GM19035 (cell line): ENCODE results near the gene TH.

ENCODE experiments used
- ATAC-seq: cut with Tn5 transposase; IDR thresholded peaks from one replicate; pipeline ENCODE4 v1.9.1; 2021; ENCODE audit not compliant: unreplicated experiment

Gene TH

DNA sequence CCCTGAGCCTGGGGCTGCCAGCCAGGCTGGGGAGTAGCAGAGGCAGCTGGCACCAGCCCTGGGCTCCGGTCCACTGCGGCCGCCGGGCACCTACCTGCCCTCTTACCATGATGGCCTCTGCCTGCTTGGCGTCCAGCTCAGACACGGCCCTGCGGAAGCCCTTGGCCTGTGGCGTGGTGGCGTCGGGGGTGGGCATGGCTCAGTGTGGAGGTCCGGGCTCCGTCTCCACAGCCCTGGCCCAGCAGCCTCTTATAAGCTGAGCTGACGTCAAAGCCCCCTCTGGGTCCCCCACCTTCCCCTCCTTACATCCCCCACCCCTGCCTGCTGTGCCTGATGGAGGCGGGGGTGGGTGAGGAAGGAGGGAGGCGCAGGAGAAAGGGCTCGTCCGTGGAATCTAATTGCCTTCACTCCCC, at the start of gene TH:
TSS of gene TH (minus strand) at position 225 of the 413 bp plus-strand sequence. CDS start at position 196, 29 bp downstream.
- ATAC-seq: no peak

DNA sequence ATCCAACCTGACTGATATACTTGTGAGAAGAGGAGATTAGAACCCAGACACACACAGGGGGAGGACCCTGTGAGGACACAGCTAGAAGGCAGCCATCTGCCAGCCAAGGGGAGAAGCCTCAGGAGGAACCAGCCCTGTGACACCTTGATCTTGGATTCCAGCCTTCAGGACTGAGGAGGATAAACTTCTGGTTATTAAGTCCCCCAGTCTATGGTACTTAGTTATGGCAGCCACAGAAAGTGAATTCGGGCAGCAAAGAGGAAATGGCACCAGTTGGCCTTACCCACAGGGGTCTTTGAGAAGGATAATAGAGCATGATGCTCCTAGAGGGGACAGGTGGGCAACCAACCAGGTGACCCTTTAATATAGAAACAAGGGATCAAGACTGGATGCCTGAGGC, 49.4 kb upstream of the TH start:
- no peak for ATAC-seq

DNA sequence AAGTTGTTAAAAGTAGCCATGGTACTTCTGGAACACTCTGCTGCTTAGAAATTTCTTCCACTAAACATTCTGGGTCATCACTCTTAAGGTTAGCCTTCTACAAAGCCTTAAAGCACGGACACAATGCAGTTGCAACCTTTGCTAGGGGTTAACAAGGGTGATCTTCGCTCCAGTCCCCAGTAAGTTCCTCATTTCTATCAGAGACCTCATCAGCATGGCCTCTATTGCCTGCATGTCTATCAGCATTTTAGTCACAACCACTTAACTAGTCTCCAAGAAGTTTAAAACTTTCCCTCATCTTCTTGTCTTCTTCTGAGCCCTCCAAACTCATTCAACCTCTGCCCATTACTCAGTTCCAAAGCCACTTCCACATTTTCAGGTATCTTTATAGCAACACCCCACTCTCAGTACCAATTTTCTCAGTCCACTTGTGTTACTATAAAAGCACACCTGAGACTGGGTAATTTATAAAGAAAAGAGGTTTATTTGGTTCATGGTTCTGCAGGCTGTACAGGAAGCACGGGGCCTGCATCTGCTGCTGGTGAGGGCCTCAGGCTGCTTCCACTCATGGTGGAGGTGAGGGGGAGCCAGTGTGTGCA, 48.7 kb upstream of the TH start:
- no peak for ATAC-seq

DNA sequence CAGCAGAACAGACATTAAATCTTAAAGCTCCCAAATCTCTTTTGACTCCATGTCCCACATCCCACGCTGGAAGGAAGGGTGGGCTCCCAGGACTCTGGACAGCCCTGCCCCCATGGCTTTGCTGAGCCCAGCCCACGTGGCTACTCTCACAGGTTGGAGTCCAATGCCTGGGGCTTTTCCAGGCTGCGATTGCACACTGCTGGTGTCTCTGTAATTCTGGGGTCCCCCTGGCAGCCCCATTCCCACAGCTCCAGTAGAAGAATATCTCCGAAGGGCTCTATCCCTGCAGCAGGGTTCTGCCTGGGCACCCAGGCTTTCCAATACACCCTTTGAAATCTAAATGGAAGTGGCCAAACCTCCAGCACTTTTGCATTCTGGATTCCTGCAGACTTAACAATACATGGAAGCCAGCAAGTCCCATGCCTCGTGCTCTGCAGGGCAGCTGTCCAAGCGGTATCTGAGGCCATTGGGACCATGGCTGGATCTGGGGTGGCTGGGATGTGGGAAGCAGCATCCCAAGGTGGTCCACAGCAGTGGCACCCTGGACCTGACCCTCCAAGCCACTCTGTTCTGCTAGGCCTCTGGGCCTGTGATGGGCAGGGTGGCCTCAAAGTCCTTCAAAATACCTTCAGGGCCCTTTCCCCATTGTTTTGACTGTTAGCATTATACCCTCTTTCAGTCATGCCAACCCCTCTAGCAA, 47.9 kb upstream of the TH start:
- no peak for ATAC-seq

DNA sequence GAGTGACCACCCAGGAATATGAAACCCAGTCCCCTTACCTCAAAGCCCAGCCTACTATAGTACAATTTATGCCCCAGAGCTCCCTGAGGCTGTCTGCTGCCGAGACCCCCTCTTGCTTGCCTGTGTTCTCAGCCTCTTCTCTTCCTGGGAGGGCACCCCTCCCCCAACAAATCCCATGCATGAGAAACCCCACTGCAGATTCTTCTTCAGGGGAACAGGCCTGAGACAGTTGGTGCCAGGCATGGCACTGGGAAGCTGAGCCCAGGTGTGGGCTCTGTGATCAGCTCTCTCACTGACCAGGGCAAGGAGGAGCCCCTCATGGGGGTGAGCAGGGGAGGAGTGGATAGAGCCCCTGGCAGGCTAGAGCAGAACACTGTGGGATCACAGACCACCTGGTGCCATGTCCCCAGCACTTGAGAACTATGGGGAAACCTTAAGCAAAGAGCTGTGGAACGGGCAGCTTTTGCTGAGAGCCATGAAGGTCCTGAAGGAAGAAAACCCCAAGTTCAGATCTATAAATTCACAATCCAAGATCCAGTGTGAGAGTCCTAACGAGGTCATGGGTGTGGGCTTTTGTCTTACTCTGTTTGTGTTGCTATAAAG, 46.5 kb upstream of the TH start:
- ATAC-seq: no peak

DNA sequence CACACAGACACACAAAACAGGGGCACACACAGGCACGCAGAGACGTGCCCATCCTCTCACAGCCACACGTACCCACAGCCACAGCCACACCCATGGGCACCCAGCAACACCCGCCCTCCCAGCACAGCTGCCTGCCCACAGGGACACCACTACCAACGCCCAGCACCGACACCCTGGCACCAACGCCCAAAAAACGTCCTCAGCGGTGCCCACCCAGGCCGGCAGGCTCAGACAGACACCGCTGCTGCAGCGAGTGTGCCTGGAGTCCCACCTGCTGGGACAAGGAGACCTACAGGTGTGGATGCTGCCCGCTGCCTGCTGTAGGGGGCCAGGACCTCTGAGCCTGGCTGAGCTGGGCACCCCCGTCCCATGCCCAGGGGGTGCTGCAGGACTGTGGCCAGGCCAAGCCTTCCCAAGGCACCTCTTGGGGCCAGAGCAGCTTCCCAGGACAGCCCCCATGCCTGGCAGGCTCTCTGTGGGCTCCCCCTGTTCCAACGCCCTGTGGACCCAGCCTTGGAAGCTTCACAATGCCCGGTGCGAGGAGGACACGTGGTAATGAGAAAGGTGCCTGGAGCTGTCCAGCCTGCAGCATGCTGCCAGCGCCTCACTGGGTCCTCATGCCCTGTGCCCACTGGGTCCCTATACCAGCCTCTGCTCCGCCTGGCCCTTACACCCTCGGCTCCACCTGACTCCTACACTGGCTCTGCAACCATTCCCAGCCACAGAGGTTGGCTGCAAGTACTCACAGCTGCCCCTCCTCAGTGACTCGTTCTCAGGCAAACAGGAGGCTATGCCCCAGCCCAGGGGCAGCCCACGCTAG, 45.8 kb upstream of the TH start:
- ATAC-seq: no peak

DNA sequence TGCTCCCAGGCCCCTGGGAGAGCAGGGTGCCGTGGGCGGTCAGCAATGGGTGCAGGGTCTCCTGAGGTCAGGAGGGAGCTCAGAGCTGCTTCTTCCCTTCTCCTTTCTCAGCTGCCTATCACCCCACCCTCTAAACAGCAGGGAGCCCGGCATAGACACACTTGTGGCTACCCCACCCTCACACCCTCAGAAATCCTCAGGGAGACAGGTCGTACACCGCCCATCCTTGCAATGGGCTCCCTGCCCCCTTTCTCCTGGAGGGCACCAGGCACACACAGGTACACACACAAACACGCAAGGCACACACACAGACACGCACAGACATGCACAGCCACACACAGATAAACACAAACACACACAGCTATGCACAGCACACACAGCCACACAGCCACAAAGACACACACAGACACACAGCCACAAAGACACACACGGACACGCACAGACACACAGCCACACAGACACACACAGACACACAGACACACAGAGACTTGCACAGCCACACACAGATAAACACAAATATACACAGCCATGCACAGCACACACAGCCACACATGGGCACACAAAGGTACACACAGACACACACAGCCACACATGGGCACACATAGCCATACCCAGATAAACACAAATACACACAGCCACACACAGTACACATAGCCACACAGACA, 44.9 kb upstream of the TH start:
- no peak for ATAC-seq

DNA sequence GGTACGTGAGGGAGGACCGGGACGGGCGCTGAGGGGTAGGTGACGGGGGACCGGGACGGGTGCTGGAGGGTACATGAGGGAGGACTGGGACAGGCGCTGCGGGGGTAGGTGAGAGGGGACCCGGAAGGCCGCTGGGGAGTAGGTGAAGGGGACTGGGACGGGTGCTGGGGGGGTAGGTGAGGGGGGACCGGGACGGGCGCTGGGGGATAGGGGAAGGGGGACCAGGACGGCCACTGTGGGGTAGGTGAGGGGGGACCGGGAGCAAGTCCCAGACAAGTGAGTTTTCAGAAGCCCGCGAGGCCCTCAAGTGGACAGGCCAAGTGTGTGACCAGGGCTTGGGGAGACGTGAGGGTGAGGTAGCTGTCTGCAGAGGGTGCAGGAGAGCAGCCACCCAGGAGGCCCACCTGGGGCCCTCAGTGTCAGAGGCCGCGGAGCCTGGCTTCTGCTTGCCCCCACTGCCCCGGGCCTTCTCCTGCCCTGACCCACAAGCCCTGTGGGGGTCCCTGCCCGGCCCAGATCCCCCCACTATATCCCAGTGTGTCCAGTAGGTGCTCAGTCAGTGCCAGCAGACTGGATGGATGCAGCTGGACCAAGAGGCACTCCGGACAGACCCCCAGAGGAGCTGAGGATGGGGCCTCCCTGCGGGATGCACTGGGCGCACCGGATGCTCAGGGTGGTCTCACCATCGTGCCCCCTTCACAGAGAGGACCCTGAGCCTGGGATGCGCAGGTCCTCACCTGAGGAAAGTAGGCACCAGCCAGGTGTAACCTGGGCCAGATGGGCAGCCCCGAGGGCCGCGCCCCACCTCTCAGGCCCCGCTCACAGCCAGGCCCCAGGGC, 44.2 kb upstream of the TH start:
- no peak for ATAC-seq

DNA sequence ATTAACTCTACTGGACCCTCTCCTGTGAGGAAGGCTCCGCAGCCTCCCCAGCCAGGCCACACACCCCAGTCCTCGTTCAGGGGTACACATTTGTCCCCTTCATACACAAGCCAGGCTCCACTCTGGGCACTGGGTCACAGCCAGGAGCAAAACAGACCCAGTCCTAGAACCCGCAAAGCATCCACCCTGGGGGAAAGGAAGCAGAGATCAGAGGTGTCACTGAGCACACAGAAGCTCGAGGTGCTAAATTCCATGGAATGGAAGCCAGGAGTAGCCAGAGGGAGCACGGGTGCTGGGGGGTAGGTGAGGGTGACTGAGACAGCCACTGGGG, 43.6 kb upstream of the TH start:
- no peak for ATAC-seq

DNA sequence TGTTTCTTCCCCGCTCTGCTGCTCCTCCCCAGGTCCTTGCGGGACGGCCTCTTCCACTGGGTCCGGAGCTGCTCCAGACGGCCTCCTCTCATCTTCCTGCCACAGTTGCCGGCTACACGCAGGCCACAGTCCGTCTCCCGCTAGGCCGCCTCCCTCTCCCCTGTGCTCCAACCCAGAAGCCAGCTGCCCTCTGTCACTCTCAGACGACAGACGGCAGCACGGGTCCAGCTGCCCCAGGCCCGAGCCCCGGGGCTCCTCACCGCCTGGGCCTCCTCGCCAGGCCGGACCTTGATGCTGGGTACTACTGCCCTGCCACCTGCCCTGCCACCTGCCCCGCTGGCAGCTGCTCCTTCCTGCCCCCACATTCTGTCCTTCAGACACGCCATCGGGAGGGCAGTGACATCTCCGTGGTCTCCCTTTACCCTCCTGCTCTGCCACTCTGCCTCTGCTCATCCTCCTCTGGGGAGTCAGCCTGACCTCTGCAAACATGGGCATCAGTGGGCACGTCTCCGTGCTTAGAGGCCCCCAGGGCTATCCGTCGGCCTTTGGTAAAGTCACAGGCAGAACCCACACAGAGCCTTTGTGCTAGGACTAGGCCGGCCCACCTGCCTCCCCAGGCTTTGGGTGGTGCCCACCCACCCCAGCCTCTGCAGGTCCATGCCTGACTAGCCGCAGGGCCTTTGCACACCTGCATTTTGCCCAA, 43.1 kb upstream of the TH start:
- ATAC-seq: no peak

DNA sequence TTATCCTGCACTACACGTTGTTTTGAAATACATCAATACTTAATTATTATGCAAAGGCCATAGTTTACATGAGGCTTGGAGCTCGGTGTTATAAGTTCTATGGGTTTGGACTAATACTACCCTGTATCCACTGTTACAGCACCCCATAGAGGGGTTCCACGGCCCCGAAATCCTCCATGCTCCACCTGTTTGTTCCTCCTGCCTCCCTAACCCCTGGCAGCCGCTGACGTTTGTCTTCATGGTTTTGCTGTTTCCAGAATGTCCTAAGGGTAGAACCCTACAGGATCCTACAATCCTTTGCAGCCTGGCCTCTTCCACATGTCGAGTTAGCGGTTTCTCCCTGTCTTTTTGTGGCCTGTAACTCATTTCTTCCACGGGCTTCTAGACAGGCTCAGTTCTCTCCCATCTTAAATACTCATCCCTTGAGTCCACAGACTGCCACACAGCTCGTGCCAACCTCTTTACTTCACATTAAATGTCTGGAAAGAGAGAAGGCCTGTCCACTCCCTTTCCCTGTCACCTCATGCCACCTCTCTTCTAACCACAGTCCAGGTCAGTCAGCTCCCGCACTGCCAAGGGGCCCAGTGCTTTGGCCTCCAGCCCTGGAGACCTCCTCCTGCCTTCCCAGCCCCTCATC, 42.4 kb upstream of the TH start:
- no peak for ATAC-seq

DNA sequence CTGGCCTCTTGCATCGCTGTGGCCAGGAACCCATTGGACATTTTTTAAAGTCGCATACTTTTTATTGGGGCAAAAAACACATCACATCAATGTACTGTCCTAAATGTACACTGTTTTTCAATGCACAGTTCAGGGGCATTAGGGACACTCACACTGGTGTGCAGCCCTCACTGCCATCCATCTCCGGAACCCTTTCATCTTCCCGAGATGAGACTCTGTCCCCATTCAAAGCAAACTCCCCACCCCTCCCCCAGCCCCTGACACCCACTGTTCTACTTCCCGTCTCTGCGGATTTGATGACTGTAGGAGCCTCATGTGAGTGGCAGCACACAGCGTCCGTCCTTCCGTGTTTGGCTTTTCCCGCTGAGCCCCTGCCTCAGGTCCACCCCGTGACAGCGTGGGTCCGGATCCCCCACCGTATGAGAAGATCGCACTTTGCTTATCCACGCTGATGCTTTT, 41.8 kb upstream of the TH start:
- no peak for ATAC-seq

DNA sequence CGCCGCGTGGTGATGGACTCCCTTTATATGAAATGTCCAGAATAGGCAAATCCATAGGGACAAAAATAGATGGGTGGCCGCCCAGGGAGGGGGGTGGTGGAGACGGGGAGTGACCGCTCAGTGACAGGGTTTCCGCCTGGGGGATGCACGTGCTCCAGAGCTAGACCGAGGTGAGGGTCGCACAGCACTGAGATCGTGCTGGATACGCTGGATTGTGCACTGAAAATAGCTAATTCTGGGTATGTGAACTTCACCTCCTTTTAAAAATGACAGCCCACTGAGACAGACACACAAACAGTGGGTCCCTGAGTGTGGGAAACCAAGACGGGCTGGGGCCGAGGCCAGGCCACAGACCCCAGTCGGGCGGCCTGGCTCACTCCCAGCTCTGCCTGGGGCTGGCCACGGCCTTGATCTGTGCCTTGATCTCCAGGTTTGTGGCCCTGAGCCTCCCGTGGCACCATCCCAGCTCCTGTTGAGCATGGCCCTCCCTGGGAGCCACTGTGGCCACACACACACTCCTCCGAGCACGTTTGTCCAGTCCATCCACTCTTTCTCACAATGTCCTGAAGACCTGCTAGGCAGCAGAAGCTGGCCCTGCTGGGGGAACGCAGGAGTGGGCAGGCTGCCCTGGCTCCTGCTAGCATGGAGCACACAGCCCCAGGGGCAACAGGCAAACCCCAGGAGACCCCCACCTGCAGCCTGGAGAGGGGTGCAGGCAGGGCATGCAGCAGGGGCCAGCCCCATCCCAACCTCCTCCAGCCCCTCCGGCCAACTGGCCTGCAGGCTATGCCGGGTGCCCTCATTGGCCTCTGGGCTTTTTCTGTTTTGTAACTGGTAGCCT, 41.0 kb upstream of the TH start:
- no peak for ATAC-seq

DNA sequence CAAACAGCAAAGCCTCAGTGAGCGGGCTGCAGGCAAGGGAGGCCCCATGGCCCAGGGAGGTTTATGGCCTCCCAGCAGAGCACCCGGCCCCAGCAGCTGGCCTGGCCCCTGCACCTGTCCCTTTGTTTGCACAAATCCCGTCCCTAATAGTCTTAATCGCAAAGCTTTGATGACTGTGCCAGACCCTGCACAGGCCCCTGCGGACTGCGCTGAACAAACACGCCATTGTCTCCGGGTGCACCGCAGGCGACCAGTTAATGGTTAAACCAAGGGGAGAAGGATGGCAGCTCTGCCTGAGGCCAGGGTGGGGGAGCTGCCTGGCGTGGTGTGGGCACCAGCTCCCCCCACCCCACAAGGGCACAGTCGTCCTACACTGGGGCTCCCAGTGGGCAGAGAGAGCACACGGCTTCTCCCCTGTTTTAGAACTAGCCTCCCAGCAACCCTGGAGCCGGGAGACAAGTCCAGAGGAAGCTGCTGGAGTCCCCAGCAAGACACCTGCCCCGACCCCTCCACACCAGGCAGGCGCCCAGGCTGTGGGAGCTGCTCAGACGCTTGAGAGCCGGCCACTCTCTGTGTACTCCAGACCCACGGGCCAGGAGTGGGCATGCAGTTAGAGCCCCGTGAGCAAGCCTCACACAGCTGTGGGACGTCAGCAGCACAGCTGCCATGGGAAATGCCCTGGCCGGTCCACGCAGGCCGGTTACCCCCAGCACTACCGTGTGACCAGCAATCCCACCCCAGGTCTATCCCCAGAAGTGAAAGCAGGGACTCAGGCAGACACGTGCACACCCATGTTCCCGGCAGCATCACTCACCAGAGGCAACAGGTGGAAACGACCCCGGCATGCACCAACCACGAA, 39.7 kb upstream of the TH start:
- ATAC-seq: no peak

DNA sequence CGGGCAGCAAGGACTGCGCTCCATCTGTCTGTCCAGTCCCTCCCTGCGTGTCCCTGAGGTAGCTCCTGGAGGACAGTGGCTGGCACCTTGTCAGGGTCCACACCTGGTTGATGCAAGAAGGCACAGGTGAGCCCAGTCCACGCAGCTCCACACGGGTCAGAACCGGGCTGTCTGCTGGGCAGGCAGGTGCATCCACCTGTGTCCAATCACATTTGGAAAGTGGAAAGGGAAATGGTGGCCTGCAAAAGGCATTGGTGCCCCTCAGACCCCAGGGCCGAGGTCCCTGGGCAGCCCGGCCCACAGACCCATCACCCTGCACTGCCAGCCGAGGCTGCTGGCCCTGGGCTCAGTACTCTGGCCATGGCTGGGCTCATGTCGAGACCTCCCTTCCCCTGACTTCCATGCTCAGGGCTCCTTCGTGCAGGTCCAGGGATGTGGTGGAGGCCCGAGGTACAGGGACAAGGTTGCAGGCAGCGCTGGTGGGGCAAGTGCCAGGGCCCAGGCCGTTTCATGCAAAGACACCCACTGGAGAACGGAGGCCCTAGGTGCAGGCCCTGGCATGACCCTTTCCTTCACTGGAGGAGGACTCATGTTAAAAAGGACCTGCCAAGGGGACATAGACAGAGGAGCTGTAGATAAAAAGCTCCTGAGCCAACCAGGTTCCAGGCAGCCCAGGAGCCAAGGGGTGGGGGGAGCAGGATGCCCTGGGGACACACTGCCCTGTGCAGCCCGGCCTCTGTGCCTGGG, 38.9 kb upstream of the TH start:
- no peak for ATAC-seq

DNA sequence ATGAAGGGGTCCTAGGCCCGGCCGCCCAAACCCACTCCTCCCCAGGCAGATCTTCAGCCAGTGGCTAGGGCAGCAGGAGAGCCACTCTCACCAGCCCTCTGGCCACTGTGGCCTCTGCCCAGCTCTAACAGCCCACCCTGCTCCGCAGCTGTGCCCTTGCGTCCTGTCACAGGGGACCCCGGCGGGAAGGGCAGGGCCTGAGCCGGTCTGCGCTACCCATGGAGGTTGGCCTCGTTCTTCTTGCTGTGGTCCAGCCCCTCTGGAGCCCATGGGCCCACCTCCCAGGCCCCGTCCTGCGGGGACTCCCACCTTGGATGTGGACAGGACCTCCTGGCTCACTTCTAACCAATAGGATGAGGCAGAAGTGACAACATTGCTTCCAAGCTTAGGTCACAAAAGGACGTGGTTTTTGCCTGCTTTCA, 38.3 kb upstream of the TH start:
- ATAC-seq: no peak

DNA sequence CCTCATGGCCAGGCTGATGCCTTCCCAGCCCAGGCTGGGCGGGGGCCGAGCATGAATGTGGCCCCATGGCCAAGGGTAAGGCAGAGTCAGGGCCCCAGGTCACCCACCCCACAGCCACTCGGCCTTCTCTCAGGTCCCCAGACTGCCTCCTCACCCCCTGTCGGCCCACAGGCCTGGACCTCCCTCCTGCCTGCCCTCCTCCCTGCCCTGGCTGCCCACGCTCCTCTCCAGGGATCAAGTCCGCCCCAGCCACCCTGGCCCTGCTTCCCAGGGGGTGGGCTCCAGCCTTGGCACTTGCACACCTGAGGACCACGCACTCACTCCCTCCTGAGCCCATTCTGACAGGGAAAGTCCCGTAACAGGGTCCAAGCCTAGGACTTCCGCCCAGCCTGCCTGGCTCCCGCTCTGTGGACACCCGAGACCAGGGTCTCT, 37.8 kb upstream of the TH start:
- no peak for ATAC-seq
